HG03159 (cell line): ENCODE results near the gene TRPC6.

Experiments
- ATAC-seq: cut with Tn5 transposase; IDR thresholded peaks from one replicate; pipeline ENCODE4 v1.9.1; 2021; ENCODE audit warnings: mild to moderate bottlenecking, moderate library complexity; ENCODE audit not compliant: unreplicated experiment

Gene TRPC6

GRCh38 chr11:101583251-101584128 is at the start of gene TRPC6:
TRPC6 (minus strand) TSS chr11:101584007; CDS start chr11:101583503, 504 bp downstream.
- ATAC-seq = no peak

DNA sequence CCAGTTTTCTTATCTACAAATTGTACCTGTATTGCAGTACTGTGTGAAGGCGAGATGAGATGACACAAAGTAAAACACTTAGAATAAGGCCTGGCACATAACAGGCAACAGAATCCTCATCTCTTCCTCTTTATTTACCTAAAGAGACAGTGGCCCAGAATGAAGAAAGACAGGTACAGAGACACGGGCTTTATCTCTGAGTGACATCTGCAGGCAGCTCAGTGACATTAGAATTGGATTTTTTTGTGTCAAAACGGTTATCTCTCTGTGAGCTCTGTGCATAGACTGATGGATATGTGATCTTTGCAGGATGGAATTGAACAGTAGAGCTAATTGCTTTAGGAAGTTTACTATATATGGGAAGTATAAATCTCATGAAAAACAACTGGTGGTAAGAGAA is 36.2 kb upstream of the TRPC6 start:
- no peak for ATAC-seq

DNA sequence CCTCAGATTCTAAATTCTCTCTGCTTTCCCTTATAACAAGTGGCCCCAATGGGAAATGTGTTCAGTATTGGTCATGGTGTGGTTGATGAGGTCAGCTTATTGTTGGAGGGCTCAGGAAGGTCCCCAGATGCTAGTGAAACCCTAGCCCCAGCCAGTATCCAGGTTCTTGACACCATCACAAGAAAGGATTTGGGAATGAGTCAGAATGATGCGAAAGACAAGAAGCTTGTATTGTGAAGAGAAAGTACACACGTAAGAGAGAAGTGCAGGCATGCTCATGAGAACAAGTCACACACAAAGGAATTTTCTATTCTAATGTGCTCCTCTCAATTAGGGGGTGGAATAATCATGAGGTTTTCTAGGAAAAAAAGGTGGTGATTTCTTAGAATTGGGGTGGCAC is 34.9 kb upstream of the TRPC6 start:
- no peak for ATAC-seq

DNA sequence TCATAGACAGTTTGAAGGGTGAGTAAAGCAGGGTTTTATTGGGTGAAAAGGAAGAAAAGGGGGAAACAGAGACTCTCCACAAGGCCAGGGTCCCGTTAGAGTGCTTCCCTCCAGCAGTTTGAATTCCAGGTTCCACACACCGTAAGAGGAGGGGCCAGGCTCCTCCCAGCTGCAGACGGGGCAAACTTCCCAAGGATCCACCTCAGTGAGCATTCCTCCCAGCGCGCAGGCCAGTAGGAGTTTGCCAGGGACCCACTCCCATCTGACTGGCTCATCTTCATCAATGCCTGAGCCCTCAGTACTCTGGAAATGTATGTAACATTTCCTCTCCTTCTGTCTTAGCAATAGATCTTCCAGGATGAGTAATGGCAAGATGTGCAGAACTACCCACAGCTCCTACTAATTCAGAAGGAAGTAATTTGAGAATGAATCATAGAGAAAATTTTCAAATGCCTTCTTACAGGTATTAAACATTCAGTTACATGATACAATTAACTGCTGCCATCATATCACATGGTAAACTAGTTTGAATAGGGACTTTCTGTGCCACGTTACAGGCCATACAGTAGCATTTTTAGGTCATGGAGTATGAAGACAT is 34.0 kb upstream of the TRPC6 start:
- no peak for ATAC-seq

DNA sequence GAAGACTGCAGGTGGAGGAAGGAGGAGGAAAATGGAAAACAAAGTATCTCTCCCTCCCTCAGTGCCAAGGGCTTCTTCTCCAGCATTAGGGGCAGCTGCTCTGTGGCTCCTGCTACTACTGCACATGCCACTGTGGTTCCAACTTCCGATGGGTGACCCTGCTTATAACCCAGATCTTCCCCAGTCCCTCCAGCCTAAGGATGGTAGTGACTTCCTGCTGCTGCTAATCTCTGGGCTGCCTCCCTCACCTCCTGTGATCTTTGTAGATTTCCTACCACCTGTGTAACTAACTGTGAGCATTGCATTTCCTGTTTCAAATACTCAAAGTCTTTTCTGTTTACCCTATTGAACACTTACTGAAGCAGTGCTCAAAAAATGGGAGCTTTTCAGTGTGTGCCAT is 28.7 kb upstream of the TRPC6 start:
- no peak for ATAC-seq

GRCh38 chr11:101600924-101601323 is 17.1 kb upstream of the TRPC6 start:
- ATAC-seq = no peak

DNA sequence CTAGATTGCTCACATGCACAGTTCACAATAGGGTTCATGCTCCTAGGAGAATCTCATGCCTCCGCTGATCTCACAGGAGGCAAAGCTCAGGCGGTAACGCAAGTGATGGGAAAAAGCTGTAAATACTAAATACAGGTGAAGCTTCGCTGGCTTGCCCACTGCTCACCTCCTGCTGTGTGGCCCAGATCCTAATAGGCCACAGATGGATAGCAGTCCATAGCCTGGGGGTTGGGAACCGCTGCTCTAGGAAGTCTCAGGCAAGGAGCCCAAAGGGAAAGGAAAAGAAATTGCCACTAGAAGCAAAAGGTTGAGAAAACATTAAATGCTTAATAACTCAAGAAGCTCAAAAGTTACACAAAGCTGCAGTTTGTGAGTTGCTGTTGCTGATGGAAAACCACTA is 3.2 kb upstream of the TRPC6 start:
- ATAC-seq = no peak

- no peak for ATAC-seq
Observed at GRCh38 chr11:101584655-101585054, 848 bp upstream of the TRPC6 start.

GRCh38 chr11:101584129-101584515 is 315 bp upstream of the TRPC6 start:
- ATAC-seq = no peak

GRCh38 chr11:101582989-101583250 is 887 bp downstream of the TRPC6 start:
- no peak for ATAC-seq

- no peak for ATAC-seq
Observed at GRCh38 chr11:101582236-101582988, 1.4 kb downstream of the TRPC6 start.

DNA sequence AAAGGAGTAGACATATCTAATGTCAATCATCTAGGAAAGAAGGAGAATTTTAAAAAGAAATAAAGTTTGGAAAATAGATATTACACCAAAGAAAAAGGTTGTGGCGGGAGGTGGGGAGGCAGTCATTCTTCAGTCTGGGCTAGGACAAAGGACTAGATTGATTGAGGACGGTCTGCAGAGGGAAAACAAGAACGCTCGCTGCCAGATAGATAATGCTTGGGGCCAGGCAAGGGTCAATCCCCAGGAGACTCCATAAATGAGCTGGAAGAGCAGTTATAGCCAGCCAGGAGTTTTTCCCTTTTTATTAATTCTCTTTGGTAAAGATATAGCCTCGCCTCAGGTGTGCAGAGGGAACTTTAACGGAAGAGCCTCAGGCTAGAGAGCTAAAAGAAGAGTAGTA is 6.3 kb downstream of the TRPC6 start:
- no peak for ATAC-seq

GRCh38 chr11:101576456-101576855 is 7.4 kb downstream of the TRPC6 start:
- no peak for ATAC-seq

DNA sequence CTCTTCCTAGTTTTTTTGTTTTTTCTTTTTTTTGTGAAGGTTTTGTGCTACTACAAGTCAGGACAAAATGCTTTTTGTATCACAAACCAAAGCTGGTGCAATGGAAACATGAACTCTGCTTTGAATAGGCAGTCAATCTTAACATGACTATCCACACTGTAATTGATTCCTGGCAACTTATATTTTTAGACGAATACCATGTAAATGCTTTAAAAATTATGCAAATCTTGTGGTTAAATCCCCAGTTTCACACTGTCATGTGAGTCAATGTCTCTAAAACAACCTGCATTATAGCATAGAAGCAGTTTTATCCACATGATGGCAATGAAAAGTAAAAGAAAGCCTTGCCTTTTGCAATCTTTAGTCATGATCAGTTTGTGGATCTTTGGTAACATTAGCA is 8.9 kb downstream of the TRPC6 start:
- ATAC-seq = no peak

DNA sequence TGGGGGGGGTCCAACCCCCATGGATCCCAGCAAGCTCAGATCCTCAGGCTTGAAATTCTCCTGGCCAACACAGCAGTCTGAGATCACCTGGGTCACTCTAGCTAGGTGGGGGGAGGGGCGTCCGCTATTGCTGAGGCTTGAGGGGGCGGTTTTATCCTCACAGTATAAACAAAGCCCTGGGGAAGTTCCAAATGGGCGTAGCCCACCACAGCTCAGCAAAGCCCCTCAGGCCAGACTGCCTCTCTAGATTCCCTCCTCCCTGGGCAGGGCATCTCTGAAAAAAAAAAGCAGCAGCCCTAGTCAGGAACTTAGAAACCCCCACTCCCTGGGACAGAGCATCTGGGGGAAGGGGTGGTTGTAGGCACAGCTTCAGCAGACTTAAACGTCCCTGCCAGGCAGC is 16.7 kb downstream of the TRPC6 start:
- no peak for ATAC-seq

GRCh38 chr11:101566626-101567025 is 17.2 kb downstream of the TRPC6 start:
- ATAC-seq = no peak

DNA sequence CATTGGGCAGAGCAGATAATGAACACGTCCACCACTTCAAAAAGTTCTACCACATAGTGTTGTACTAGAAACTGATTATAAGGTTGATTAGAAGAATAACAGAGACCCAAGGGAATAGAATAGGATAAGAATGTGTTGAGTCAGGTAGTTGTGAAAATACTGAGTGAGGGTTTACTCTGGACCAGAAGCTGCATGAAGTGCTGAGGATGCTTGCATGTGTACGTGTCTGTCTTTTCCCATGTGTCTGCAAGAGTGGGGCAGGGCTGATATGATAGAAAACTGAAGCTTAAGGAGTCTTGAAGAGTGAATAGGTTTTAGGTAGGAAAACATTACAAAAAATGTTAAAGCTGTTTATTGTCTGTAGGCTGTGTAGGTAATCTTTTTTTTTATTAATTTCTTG is 20.6 kb downstream of the TRPC6 start:
- ATAC-seq = no peak

GRCh38 chr11:101555366-101555765 is 28.4 kb downstream of the TRPC6 start:
- ATAC-seq = no peak

- peak; percentile 99 for ATAC-seq
Observed at GRCh38 chr11:101553891-101554292, 29.9 kb downstream of the TRPC6 start.

DNA sequence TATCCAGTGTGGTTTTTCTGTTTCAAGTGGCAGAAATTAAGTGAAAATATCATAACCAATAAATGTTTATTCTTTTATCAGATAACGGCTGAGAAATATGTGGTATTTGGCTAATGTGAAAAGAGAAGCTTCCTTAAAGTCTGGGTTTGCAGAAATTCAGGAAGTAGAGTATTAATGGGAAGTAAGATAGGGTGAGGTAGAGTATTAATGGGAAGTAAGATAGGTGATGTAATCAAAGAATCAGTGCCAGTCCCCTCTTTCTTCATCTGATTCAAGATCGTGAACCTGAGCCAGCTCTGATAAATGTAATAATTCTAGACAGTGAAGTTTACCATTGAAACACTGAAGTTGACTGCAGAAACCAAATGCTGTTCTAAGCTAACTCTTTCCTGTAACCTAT is 30.9 kb downstream of the TRPC6 start:
- ATAC-seq = no peak

DNA sequence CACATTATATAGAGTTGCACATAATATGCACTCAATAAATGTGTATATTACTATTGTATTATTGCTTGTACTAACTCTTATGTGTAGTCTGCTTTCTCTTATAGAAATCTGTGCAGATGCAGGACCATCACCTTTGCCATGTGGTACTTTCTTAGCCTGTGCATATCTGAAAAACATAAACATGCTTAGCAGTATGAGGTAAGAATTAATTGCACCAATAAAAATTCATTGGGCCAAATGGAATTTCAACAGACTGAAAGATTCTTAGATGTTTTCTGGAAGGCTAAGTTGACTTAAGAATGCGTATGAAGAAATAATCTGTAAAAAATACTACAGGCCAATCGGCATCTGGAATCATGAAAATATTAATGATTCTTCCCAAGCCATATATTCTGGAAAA is 55.3 kb downstream of the TRPC6 start:
- no peak for ATAC-seq

DNA sequence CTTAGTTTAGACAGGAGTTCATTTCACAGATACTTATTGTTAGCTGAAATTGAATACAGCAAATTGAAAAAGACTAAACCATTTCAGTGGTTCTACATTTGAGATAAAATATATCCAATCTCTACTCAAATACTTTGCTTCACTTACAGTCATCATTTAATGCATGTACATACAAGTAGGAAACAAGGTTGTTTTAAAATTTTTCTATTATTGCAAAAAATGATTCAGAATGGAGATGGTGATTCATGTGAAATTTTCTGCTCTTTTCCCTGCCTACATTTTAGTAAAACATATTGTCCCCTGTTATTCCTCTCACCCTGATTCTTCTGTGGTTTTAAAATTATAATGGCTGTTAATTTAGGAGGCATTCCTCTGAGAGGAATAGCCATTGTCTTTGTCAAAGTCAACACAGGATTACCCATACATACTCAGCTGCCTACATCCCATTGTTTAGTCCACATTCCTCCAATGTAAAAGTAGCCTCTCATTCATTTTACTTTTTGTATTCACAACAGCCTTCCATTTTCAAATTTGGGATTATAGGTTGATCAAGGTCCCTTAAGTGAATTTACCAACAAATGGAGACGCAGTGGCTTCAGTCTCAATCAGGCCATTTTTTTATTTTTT is 60.1 kb downstream of the TRPC6 start:
- ATAC-seq = no peak
